Erythroblast (primary cell): ENCODE data around the gene RPLP1.

ENCODE experiments used
- GATA1 ChIP-seq: IDR thresholded peaks from 2 replicates; pipeline ENCODE4 v1.6.1; 2011; ENCODE audit warnings: low read depth, mild to moderate bottlenecking, control low read depth, low read length, moderate library complexity
- POLR2A ChIP-seq: IDR thresholded peaks from 2 replicates; pipeline ENCODE4 v1.6.1; 2011; ENCODE audit warnings: mild to moderate bottlenecking, low read length

DNA sequence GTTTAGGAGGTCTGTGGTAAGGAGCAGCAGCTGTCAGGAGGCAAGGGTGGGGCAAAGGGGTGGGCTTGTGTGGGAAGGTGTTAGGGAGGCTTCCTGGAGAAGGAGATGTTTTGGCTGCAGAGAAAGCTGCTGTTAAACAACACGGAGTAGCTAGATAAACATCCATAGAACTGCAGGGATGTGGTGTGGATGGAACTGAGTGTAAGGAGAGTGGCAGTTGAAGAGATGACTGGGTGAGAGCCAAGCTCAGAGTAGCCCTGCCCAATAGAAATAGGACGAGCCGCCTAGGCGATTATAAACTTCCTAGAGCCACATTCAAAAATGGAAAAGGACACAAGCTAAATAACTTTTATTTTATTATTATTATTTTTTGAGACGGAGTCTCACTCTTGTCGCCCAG is 19.9 kb downstream of the RPLP1 start:
- TF ChIP-seq POLR2A = no peak
- TF ChIP-seq GATA1 = no peak
